ENCODE results near the gene PLA2G4E.

The PLA2G4E gene

DNA sequence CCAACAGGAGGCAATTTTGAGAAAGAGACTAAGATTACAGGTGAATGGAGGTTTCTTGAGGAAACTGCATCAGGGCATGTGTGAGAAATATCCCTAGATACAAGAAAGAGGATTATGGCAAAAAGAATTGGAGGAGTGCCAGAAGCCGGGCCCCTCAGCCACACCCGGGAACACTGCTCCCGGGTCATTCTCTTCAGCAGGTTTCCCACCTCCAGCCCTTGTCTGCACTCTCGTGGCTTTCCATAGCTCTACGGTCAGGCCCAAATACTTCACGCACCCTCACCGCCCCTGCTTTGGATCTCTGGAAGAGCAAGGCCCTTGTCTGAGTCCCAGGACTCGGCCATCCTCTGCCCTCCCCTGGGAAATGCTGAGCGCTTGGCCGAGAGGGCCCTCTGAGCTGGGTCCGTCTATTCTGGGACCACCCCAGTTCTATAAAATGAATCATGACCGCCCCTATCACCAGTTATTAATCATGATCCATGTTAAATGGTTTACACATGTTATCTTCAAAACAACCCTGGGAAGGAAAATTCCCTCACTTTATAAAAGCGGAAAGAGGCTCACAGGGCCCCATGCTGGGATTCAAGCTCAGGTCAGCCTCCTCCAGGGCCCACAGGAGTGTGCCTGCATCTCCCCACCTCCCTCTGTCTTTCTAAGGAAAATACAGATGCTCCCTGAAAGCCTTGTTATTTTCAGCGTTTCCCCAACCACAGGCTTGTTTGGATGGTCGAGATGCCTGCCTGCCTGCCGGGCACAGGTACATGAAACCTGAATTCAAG, 88.1 kb downstream of the PLA2G4E start:
- no peak for DNase-seq

GRCh38 chr15:41932101-41932500, 88.7 kb downstream of the PLA2G4E start:
- DNase-seq, result no peak

Measured in Kasumi-1 (cell line).